K562 (cell line): ENCODE data around the gene EFNA2. TPM values are rescaled to one million over a fixed set of nuclear protein-coding genes. Genes with fewer than 3 reads are reported as not detected.
A peak's percentile ranks its signal among the peaks of the same experiment; 100 is the strongest.

ENCODE experiments used
- CSDE1 ChIP-seq, 2 experiments: fragments of 450-650 bp; IDR thresholded peaks; 2 replicates each; pipeline ENCODE4 v1.6.1; 2016; ENCODE audit warnings: mild to moderate bottlenecking in 1 of 2
- ESRRA ChIP-seq: fragments of 450-650 bp; IDR thresholded peaks from 2 replicates; pipeline ENCODE4 v1.6.1; 2014; ENCODE audit warnings: low read depth, mild to moderate bottlenecking, moderate library complexity, borderline replicate concordance
- ESRRB ChIP-seq: fragments of 250-450 bp; sonication (Bioruptor Pico); IDR thresholded peaks from 2 replicates; pipeline ENCODE4 v1.5.0; 2020; ENCODE audit warnings: mild to moderate bottlenecking, moderate library complexity, borderline replicate concordance
- HCFC1 ChIP-seq: IDR thresholded peaks from 2 replicates; pipeline ENCODE4 v1.6.1; 2012; ENCODE audit warnings: low read depth, low read length, improper control_type of control experiment
- HNRNPH1 ChIP-seq: fragments of 200-400 bp; formaldehyde crosslinking; optimal IDR thresholded peaks from 2 replicates; pipeline ENCODE3; 2017; ENCODE audit warnings: low read depth, mild to moderate bottlenecking, low read length, moderate library complexity
- JUND ChIP-seq, 2 experiments: IDR thresholded peaks; 2 replicates in 1 of 2; 3 replicates in 1 of 2; pipeline ENCODE4 v1.6.1; 2011; ENCODE audit warnings: borderline replicate concordance in 2 of 2, low read depth in 2 of 2, low read length in 2 of 2, improper control_type of control experiment in 1 of 2, missing biosample characterization in 1 of 2, missing genetic modification characterization in 1 of 2, missing genetic modification reagents in 1 of 2
- RAD51 ChIP-seq: fragments of 450-650 bp; IDR thresholded peaks from 2 replicates; pipeline ENCODE4 v1.7.1; 2016; ENCODE audit warnings: low read depth, mild to moderate bottlenecking, borderline replicate concordance
- polyA plus RNA-seq, 8 experiments: library from polyadenylated mRNA; depleted of rRNA in 4 of 8; stranded (reverse) in 5 of 8; unstranded in 3 of 8; fragments of >200 nt; fragmentation: Nextera tagmentation in 2 of 8; fragmentation: Illumina TruSeq in 1 of 8; extraction: Ambion mirVana in 2 of 8; extraction: Trizol in 1 of 8; gene quantifications; 2 replicates each; pipeline versions ENCODE4 v1.2.1 to v1.2.3, GENCODE V29; 2011 to 2014; ENCODE audit warnings: inconsistent platforms in 1 of 8, missing spikeins in 1 of 8
- total RNA-seq, 7 experiments: library from RNA; depleted of rRNA in 6 of 7; stranded (reverse); fragments of >200 nt in 6 of 7; fragmentation: Illumina TruSeq in 2 of 7; extraction: Trizol in 2 of 7; gene quantifications; 2 replicates each; pipeline versions ENCODE4 v1.2.1 to v1.2.3, GENCODE V29; 2011 to 2021; ENCODE audit warnings: low replicate concordance in 1 of 7
- TF ChIP-seq, protein P1 (sequence below): fragments of 250-450 bp; sonication (Bioruptor Pico); IDR thresholded peaks from 2 replicates; pipeline ENCODE4 v1.4.0; 2020
- TF ChIP-seq, protein P2 (sequence below): fragments of 250-450 bp; sonication (Bioruptor Pico); IDR thresholded peaks from 2 replicates; pipeline ENCODE4 v1.4.0; 2020; ENCODE audit warnings: mild to moderate bottlenecking
- TF ChIP-seq, protein P3 (sequence below): fragments of 450-650 bp; formaldehyde crosslinking; IDR thresholded peaks from 2 replicates; pipeline ENCODE4 v1.4.0; 2020; ENCODE audit warnings: mild to moderate bottlenecking
- TF ChIP-seq, protein P4 (sequence below): fragments of 250-450 bp; sonication (Bioruptor Pico); IDR thresholded peaks from 2 replicates; pipeline ENCODE4 v1.8.0; 2021; ENCODE audit warnings: mild to moderate bottlenecking, moderate library complexity
- TF ChIP-seq, protein P5 (sequence below): fragments of 250-450 bp; sonication (Bioruptor Pico); IDR thresholded peaks from 2 replicates; pipeline ENCODE4 v1.6.1; 2021; ENCODE audit warnings: mild to moderate bottlenecking
- TF ChIP-seq, protein P6 (sequence below): fragments of 450-650 bp; IDR thresholded peaks from 2 replicates; pipeline ENCODE4 v1.6.1; 2016; ENCODE audit warnings: low read depth

Gene EFNA2
- total and polyA plus RNA-seq, 9 of the 15 experiments (the other 6 are each of a cell fraction or from before 2014, with no cell fraction given) = 0.11 to 0.44 (median 0.15) TPM; not detected in 6

DNA sequence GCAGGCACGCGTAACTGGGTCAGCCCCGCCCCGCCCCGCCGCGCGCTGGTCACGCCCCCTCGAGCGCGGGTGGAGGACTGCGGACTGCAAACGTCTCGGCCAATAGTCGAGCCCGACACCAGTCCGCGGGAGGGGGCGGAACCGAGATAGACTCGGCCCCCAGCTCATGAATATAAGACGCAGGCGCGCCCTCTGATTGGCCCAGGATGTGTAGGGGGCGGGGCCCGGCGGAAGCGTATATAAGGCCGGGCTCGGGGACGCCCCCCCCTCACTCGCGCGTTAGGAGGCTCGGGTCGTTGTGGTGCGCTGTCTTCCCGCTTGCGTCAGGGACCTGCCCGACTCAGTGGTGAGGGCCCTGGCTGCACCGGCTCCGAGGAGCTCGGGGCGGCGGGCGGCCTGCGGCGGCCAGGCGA lies 16.6 kb upstream of the EFNA2 start, which contains the start of gene CIRBP (continued):
- TF ChIP-seq, protein P1, sequence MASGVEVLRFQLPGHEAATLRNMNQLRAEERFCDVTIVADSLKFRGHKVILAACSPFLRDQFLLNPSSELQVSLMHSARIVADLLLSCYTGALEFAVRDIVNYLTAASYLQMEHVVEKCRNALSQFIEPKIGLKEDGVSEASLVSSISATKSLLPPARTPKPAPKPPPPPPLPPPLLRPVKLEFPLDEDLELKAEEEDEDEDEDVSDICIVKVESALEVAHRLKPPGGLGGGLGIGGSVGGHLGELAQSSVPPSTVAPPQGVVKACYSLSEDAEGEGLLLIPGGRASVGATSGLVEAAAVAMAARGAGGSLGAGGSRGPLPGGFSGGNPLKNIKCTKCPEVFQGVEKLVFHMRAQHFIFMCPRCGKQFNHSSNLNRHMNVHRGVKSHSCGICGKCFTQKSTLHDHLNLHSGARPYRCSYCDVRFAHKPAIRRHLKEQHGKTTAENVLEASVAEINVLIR = no peak
- no peak for TF ChIP-seq ESRRB (CRISPR knock-in tag)
- TF ChIP-seq, protein P2, sequence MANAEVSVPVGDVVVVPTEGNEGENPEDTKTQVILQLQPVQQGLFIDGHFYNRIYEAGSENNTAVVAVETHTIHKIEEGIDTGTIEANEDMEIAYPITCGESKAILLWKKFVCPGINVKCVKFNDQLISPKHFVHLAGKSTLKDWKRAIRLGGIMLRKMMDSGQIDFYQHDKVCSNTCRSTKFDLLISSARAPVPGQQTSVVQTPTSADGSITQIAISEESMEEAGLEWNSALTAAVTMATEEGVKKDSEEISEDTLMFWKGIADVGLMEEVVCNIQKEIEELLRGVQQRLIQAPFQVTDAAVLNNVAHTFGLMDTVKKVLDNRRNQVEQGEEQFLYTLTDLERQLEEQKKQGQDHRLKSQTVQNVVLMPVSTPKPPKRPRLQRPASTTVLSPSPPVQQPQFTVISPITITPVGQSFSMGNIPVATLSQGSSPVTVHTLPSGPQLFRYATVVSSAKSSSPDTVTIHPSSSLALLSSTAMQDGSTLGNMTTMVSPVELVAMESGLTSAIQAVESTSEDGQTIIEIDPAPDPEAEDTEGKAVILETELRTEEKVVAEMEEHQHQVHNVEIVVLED (CRISPR knock-in tag) = no peak
- TF ChIP-seq, protein P3, sequence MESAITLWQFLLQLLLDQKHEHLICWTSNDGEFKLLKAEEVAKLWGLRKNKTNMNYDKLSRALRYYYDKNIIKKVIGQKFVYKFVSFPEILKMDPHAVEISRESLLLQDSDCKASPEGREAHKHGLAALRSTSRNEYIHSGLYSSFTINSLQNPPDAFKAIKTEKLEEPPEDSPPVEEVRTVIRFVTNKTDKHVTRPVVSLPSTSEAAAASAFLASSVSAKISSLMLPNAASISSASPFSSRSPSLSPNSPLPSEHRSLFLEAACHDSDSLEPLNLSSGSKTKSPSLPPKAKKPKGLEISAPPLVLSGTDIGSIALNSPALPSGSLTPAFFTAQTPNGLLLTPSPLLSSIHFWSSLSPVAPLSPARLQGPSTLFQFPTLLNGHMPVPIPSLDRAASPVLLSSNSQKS (CRISPR knock-in tag) = no peak
- TF ChIP-seq, protein P4, sequence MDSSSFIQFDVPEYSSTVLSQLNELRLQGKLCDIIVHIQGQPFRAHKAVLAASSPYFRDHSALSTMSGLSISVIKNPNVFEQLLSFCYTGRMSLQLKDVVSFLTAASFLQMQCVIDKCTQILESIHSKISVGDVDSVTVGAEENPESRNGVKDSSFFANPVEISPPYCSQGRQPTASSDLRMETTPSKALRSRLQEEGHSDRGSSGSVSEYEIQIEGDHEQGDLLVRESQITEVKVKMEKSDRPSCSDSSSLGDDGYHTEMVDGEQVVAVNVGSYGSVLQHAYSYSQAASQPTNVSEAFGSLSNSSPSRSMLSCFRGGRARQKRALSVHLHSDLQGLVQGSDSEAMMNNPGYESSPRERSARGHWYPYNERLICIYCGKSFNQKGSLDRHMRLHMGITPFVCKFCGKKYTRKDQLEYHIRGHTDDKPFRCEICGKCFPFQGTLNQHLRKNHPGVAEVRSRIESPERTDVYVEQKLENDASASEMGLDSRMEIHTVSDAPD = no peak
- TF ChIP-seq ESRRA = peak; percentile 28; the same call in 1 of the 2 replicates
- TF ChIP-seq, protein P5, sequence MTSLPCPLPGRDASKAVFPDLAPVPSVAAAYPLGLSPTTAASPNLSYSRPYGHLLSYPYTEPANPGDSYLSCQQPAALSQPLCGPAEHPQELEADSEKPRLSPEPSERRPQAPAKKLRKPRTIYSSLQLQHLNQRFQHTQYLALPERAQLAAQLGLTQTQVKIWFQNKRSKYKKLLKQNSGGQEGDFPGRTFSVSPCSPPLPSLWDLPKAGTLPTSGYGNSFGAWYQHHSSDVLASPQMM (CRISPR knock-in tag) = no peak
- no peak; the same call in 1 of the 2 replicates for TF ChIP-seq HCFC1
- TF ChIP-seq RAD51 = no peak
- no peak for TF ChIP-seq HNRNPH1
- TF ChIP-seq, protein P6, sequence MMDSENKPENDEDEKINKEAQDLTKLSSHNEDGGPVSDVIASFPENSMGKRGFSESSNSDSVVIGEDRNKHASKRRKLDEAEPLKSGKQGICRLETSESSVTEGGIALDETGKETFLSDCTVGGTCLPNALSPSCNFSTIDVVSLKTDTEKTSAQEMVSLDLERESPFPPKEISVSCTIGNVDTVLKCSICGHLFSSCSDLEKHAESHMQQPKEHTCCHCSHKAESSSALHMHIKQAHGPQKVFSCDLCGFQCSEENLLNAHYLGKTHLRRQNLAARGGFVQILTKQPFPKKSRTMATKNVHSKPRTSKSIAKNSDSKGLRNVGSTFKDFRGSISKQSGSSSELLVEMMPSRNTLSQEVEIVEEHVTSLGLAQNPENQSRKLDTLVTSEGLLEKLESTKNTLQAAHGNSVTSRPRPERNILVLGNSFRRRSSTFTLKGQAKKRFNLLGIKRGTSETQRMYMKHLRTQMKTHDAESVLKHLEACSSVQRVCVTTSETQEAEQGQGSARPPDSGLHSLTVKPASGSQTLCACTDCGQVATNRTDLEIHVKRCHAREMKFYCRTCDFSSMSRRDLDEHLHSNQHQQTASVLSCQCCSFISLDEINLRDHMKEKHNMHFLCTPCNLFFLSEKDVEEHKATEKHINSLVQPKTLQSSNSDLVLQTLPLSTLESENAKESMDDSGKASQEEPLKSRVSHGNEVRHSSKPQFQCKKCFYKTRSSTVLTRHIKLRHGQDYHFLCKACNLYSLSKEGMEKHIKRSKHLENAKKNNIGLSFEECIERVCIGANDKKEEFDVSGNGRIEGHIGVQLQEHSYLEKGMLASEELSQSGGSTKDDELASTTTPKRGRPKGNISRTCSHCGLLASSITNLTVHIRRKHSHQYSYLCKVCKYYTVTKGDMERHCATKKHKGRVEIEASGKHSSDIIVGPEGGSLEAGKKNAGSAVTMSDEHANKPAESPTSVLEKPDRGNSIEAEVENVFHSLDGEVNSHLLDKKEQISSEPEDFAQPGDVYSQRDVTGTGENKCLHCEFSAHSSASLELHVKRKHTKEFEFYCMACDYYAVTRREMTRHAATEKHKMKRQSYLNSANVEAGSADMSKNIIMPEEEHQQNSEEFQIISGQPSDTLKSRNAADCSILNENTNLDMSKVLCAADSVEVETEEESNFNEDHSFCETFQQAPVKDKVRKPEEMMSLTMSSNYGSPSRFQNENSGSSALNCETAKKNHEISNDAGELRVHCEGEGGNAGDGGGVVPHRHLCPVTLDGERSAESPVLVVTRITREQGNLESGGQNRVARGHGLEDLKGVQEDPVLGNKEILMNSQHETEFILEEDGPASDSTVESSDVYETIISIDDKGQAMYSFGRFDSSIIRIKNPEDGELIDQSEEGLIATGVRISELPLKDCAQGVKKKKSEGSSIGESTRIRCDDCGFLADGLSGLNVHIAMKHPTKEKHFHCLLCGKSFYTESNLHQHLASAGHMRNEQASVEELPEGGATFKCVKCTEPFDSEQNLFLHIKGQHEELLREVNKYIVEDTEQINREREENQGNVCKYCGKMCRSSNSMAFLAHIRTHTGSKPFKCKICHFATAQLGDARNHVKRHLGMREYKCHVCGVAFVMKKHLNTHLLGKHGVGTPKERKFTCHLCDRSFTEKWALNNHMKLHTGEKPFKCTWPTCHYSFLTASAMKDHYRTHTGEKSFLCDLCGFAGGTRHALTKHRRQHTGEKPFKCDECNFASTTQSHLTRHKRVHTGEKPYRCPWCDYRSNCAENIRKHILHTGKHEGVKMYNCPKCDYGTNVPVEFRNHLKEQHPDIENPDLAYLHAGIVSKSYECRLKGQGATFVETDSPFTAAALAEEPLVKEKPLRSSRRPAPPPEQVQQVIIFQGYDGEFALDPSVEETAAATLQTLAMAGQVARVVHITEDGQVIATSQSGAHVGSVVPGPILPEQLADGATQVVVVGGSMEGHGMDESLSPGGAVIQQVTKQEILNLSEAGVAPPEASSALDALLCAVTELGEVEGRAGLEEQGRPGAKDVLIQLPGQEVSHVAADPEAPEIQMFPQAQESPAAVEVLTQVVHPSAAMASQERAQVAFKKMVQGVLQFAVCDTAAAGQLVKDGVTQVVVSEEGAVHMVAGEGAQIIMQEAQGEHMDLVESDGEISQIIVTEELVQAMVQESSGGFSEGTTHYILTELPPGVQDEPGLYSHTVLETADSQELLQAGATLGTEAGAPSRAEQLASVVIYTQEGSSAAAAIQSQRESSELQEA = no peak
- TF ChIP-seq CSDE1 (IDR thresholded peaks at IDR 0.05) = no peak
- TF ChIP-seq JUND (IDR thresholded peaks at IDR 0.05; ENCODE audit: borderline replicate concordance, low read depth, low read length) = no peak
- no peak for TF ChIP-seq JUND (tag; IDR thresholded peaks at IDR 0.05; ENCODE audit: borderline replicate concordance, low read depth, low read length)
